B cell (primary cell): Measurements from ENCODE around the gene CCDC6.

Source experiments
- CTCF ChIP-seq: fragments of 200-600 bp; IDR thresholded peaks from one replicate; pipeline ENCODE4 v1.8.0; 2022; ENCODE audit warnings: antibody characterized with exemption, mild to moderate bottlenecking
- EZH2 ChIP-seq: IDR thresholded peaks from 2 replicates; pipeline ENCODE4 v1.6.1; 2012; ENCODE audit warnings: borderline replicate concordance, low read depth, mild to moderate bottlenecking, moderate library complexity, low read length; ENCODE audit not compliant: insufficient read depth, poor library complexity, severe bottlenecking

- TF ChIP-seq CTCF: peak; percentile 82
- TF ChIP-seq EZH2: no peak
Observed at GRCh38 chr10:59906417-59907202, at the start of gene CCDC6.
